ENCODE data around the gene PKN2.

Gene PKN2

GRCh38 chr1:88683541-88684481, at the start of gene PKN2:
Gene PKN2 (plus strand): TSS chr1:88684273. CDS start chr1:88684581, 308 bp downstream.
- peaks cover 21% of the 10 kb centered on the region for H3K4me1 ChIP-seq (ENCODE audit: control insufficient read depth, insufficient read depth, low read length, unreplicated experiment)
- peak within 1 kb of the TSS; percentile 88 for H2AFZ ChIP-seq (ENCODE audit: low read length, unreplicated experiment)
- no peaks in the 10 kb centered on the region for H3K36me3 ChIP-seq (ENCODE audit: insufficient read depth, low read length)
- no peaks in the 10 kb centered on the region for H3K27me3 ChIP-seq (ENCODE audit: insufficient read depth, low read length)
- H3K4me3 ChIP-seq (ENCODE audit: low read depth, low read length): peak within 1 kb of the TSS; percentile 95
- peak within 1 kb of the TSS; percentile 79 for H3K27ac ChIP-seq (ENCODE audit: low read depth, low read length)
- peaks cover 50% of the 10 kb centered on the region for H3K79me2 ChIP-seq (ENCODE audit: control insufficient read depth, insufficient read depth, low read length, unreplicated experiment)

- Histone ChIP-seq H3K27me3 (ENCODE audit: insufficient read depth, low read length) (peaks cover 15% of the 10 kb centered on the region), H3K36me3 (ENCODE audit: insufficient read depth, low read length) (no peaks in the 10 kb centered on the region), H3K79me2 (ENCODE audit: control insufficient read depth, insufficient read depth, low read length, unreplicated experiment) (no peaks in the 10 kb centered on the region), H3K4me1 (ENCODE audit: control insufficient read depth, insufficient read depth, low read length, unreplicated experiment) (no peaks in the 10 kb centered on the region), H3K27ac (ENCODE audit: low read depth, low read length) (no peak overlapping the region), H3K4me3 (ENCODE audit: low read depth, low read length) (no peak overlapping the region), H2AFZ (ENCODE audit: low read length, unreplicated experiment) (no peak overlapping the region)
Observed at GRCh38 chr1:88634538-88634937, 49.5 kb upstream of the PKN2 start.

- Histone ChIP-seq H3K27ac (ENCODE audit: low read depth, low read length) (no peak overlapping the region), H3K4me1 (ENCODE audit: control insufficient read depth, insufficient read depth, low read length, unreplicated experiment) (no peaks in the 10 kb centered on the region), H3K79me2 (ENCODE audit: control insufficient read depth, insufficient read depth, low read length, unreplicated experiment) (no peaks in the 10 kb centered on the region), H2AFZ (ENCODE audit: low read length, unreplicated experiment) (no peak overlapping the region), H3K4me3 (ENCODE audit: low read depth, low read length) (no peak overlapping the region), H3K27me3 (ENCODE audit: insufficient read depth, low read length) (peaks cover 5% of the 10 kb centered on the region; the same call in 1 of the 2 replicates), H3K36me3 (ENCODE audit: insufficient read depth, low read length) (no peaks in the 10 kb centered on the region)
Observed at GRCh38 chr1:88640060-88640459, 44.0 kb upstream of the PKN2 start.

GRCh38 chr1:88645886-88646285, 38.2 kb upstream of the PKN2 start:
- Histone ChIP-seq H3K27ac (ENCODE audit: low read depth, low read length) (no peak overlapping the region), H2AFZ (ENCODE audit: low read length, unreplicated experiment) (no peak overlapping the region), H3K79me2 (ENCODE audit: control insufficient read depth, insufficient read depth, low read length, unreplicated experiment) (no peaks in the 10 kb centered on the region), H3K36me3 (ENCODE audit: insufficient read depth, low read length) (no peaks in the 10 kb centered on the region), H3K4me3 (ENCODE audit: low read depth, low read length) (no peak overlapping the region), H3K4me1 (ENCODE audit: control insufficient read depth, insufficient read depth, low read length, unreplicated experiment) (no peaks in the 10 kb centered on the region), H3K27me3 (ENCODE audit: insufficient read depth, low read length) (peaks cover 5% of the 10 kb centered on the region; the same call in 1 of the 2 replicates)

- Histone ChIP-seq H3K4me3 (ENCODE audit: low read depth, low read length) (no peak overlapping the region), H3K4me1 (ENCODE audit: control insufficient read depth, insufficient read depth, low read length, unreplicated experiment) (no peaks in the 10 kb centered on the region), H3K27ac (ENCODE audit: low read depth, low read length) (no peak overlapping the region), H3K27me3 (ENCODE audit: insufficient read depth, low read length) (peaks cover 5% of the 10 kb centered on the region; the same call in 1 of the 2 replicates), H3K79me2 (ENCODE audit: control insufficient read depth, insufficient read depth, low read length, unreplicated experiment) (no peaks in the 10 kb centered on the region), H2AFZ (ENCODE audit: low read length, unreplicated experiment) (no peak overlapping the region), H3K36me3 (ENCODE audit: insufficient read depth, low read length) (no peaks in the 10 kb centered on the region)
Observed at GRCh38 chr1:88646476-88647248, 37.4 kb upstream of the PKN2 start.

GRCh38 chr1:88647249-88647645, 36.8 kb upstream of the PKN2 start:
- peaks cover 5% of the 10 kb centered on the region; the same call in 1 of the 2 replicates for H3K27me3 ChIP-seq (ENCODE audit: insufficient read depth, low read length)
- H3K4me3 ChIP-seq (ENCODE audit: low read depth, low read length): no peak overlapping the region
- no peak overlapping the region for H3K27ac ChIP-seq (ENCODE audit: low read depth, low read length)
- no peaks in the 10 kb centered on the region for H3K79me2 ChIP-seq (ENCODE audit: control insufficient read depth, insufficient read depth, low read length, unreplicated experiment)
- H3K4me1 ChIP-seq (ENCODE audit: control insufficient read depth, insufficient read depth, low read length, unreplicated experiment): no peaks in the 10 kb centered on the region
- H2AFZ ChIP-seq (ENCODE audit: low read length, unreplicated experiment): no peak overlapping the region
- no peaks in the 10 kb centered on the region for H3K36me3 ChIP-seq (ENCODE audit: insufficient read depth, low read length)

- Histone ChIP-seq H3K4me3 (ENCODE audit: low read depth, low read length) (no peak overlapping the region), H3K79me2 (ENCODE audit: control insufficient read depth, insufficient read depth, low read length, unreplicated experiment) (no peaks in the 10 kb centered on the region), H2AFZ (ENCODE audit: low read length, unreplicated experiment) (no peak overlapping the region), H3K27ac (ENCODE audit: low read depth, low read length) (no peak overlapping the region), H3K36me3 (ENCODE audit: insufficient read depth, low read length) (no peaks in the 10 kb centered on the region), H3K4me1 (ENCODE audit: control insufficient read depth, insufficient read depth, low read length, unreplicated experiment) (no peaks in the 10 kb centered on the region), H3K27me3 (ENCODE audit: insufficient read depth, low read length) (peaks cover 5% of the 10 kb centered on the region; the same call in 1 of the 2 replicates)
Observed at GRCh38 chr1:88647749-88648415, 36.2 kb upstream of the PKN2 start.

- no peaks in the 10 kb centered on the region for H3K79me2 ChIP-seq (ENCODE audit: control insufficient read depth, insufficient read depth, low read length, unreplicated experiment)
- H3K4me1 ChIP-seq (ENCODE audit: control insufficient read depth, insufficient read depth, low read length, unreplicated experiment): no peaks in the 10 kb centered on the region
- H3K27ac ChIP-seq (ENCODE audit: low read depth, low read length): no peak overlapping the region
- no peak overlapping the region for H3K4me3 ChIP-seq (ENCODE audit: low read depth, low read length)
- H3K27me3 ChIP-seq (ENCODE audit: insufficient read depth, low read length): peaks cover 5% of the 10 kb centered on the region; the same call in 1 of the 2 replicates
- no peak overlapping the region for H2AFZ ChIP-seq (ENCODE audit: low read length, unreplicated experiment)
- no peaks in the 10 kb centered on the region for H3K36me3 ChIP-seq (ENCODE audit: insufficient read depth, low read length)
Observed at GRCh38 chr1:88648706-88649105, 35.4 kb upstream of the PKN2 start.

GRCh38 chr1:88649932-88650331, 34.1 kb upstream of the PKN2 start:
- H3K79me2 ChIP-seq (ENCODE audit: control insufficient read depth, insufficient read depth, low read length, unreplicated experiment): no peaks in the 10 kb centered on the region
- H3K27ac ChIP-seq (ENCODE audit: low read depth, low read length): no peak overlapping the region
- no peaks in the 10 kb centered on the region for H3K27me3 ChIP-seq (ENCODE audit: insufficient read depth, low read length)
- H3K36me3 ChIP-seq (ENCODE audit: insufficient read depth, low read length): no peaks in the 10 kb centered on the region
- no peak overlapping the region for H2AFZ ChIP-seq (ENCODE audit: low read length, unreplicated experiment)
- no peaks in the 10 kb centered on the region for H3K4me1 ChIP-seq (ENCODE audit: control insufficient read depth, insufficient read depth, low read length, unreplicated experiment)
- no peak overlapping the region for H3K4me3 ChIP-seq (ENCODE audit: low read depth, low read length)

GRCh38 chr1:88650676-88651418, 33.2 kb upstream of the PKN2 start:
- no peaks in the 10 kb centered on the region for H3K27me3 ChIP-seq (ENCODE audit: insufficient read depth, low read length)

More at GRCh38 chr1:88650676-88651418, 33.2 kb upstream of the PKN2 start:
- Histone ChIP-seq H3K4me1 (ENCODE audit: control insufficient read depth, insufficient read depth, low read length, unreplicated experiment) (no peaks in the 10 kb centered on the region), H3K79me2 (ENCODE audit: control insufficient read depth, insufficient read depth, low read length, unreplicated experiment) (no peaks in the 10 kb centered on the region), H3K36me3 (ENCODE audit: insufficient read depth, low read length) (no peaks in the 10 kb centered on the region), H2AFZ (ENCODE audit: low read length, unreplicated experiment) (no peak overlapping the region), H3K27ac (ENCODE audit: low read depth, low read length) (no peak overlapping the region), H3K4me3 (ENCODE audit: low read depth, low read length) (no peak overlapping the region)
